ENCODE results near the gene NTN4.

DNA sequence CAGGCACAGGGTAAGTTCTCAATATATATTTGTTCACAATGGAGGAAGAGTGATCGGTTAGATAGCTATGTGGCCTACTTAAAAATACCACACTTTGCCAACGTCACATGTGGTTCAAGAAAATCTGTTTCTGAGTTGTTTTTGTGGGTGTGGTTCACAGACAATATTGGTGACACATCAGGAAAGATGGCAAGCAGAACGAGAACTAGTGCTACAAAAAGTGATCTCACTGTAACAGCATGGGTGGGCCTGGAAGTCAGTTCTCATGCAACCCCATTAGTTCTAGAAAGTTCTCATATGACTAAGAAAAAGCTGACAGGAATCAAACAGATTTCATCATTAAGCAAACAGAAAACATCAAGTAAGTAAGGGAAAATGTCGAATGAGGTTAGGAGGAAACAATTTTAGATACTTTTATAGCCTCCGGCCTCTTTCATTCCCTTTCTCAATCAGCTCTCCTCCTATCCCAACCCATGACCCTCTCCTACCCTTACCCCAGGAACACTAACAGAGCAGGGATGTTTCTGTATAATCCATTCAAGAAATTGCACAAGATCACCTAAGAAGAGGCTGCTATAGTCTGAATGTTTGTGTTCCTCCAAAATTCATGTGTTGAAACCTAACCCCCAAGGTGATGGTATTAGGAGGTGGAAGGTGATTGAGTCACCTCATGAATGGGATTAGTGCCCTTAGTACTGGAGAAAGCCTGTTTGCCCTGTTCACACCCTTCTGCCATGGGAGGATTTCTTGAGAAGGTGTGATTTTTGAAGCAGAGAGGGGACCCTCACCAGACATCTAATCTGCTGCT, 15.5 kb upstream of the NTN4 start:
- TF ChIP-seq, protein P1, sequence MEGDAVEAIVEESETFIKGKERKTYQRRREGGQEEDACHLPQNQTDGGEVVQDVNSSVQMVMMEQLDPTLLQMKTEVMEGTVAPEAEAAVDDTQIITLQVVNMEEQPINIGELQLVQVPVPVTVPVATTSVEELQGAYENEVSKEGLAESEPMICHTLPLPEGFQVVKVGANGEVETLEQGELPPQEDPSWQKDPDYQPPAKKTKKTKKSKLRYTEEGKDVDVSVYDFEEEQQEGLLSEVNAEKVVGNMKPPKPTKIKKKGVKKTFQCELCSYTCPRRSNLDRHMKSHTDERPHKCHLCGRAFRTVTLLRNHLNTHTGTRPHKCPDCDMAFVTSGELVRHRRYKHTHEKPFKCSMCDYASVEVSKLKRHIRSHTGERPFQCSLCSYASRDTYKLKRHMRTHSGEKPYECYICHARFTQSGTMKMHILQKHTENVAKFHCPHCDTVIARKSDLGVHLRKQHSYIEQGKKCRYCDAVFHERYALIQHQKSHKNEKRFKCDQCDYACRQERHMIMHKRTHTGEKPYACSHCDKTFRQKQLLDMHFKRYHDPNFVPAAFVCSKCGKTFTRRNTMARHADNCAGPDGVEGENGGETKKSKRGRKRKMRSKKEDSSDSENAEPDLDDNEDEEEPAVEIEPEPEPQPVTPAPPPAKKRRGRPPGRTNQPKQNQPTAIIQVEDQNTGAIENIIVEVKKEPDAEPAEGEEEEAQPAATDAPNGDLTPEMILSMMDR (optimal IDR thresholded peaks at IDR 0.05 in 1 of 3, IDR thresholded peaks at IDR 0.05 in 1 of 3, conservative IDR thresholded peaks at IDR 0.05 in 1 of 3; ENCODE audit: extremely low read depth in 1 of 3, insufficient read depth in 2 of 3, low read length in 3 of 3) = no peak
- no peak for TF ChIP-seq EZH2 (IDR thresholded peaks at IDR 0.05; ENCODE audit: low read length)
